Pulmonary artery endothelial cell (primary cell): ENCODE results near the gene GLRX. TPM values are rescaled to one million over a fixed set of nuclear protein-coding genes. Genes with fewer than 3 reads are reported as not detected.
A peak's percentile ranks its signal among the peaks of the same experiment; 100 is the strongest.
"Not testable (repeated sequence)": the region's sequence is repeated elsewhere in the genome, so short reads cannot be mapped to it uniquely, and the experiment has no call there.

Source experiments
- DNase-seq: peaks from one replicate; pipeline ENCODE4 v3.0.0-alpha.2; 2011; ENCODE audit warnings: low read depth, low spot score
- total RNA-seq: library from RNA; depleted of rRNA; stranded (reverse); fragments of >200 nt; gene quantifications from 2 replicates; pipeline ENCODE4 v1.2.3, GENCODE V29; 2014

The GLRX gene
- total RNA-seq, 1 donor from 2014 or later = 18.9 TPM

DNA sequence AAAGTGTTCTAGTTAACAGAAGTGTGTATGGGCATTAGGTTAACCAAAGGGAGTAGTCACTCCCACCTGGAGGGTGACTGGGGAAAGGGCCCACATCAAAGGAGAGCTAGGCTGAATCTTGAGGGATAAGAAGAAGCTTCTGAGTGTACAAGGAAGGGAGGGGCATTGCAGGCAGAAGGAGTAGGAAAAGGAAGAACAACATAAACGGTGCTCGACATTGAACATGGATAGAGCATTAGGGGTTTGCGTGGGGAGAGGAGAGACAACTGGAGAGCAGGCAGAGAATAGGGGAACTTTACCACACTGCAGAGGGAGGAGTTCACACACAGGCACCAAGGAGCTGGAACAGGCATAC, 5.3 kb upstream of the GLRX start:
- DNase-seq = no peak

DNA sequence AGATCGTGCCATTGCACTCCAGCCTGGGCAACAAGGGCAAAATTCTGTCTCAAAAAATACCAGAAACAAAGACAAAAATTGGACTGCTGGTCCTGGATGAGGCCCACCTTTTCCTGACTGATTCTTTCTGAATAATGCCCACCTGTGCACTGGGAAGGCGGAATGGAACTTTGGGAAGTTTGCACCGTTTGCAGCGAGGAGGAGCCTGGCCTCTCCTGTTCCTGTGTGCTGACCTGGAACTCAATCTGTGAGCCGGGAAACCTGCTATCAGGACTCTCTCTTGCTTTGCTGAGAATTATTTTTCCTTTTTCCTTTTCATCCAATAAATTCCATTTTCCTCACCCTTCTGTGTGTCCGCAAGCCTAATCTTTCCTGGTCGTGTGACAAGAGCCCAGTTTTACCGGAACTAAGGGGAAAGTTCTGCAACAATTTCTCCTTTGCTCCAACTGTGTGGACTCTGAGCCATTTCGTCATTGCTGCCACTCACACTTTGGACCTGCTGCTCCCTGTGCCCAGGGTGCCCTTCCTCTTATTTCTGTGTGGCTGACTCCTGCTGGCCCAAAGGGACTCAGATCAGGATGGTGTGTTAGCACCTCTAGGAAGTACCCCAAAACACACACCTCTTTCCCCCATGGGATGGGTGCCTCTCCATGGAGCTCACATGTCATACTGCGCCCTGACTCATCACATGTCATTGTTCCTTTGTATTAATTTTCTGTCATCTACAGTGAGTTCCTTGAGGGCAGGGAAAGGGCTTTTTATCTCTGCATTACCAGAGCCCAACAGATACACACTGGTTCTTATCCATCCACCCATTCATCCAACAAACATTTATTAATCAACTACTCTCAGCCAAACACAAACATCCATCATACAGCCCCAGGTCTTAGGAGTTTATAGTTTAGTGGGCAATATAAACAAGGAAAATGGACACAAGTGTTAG, 4.7 kb upstream of the GLRX start:
- no peak for DNase-seq

- DNase-seq = no peak
Observed at GRCh38 chr5:95825495-95825894, 3.0 kb upstream of the GLRX start.

DNA sequence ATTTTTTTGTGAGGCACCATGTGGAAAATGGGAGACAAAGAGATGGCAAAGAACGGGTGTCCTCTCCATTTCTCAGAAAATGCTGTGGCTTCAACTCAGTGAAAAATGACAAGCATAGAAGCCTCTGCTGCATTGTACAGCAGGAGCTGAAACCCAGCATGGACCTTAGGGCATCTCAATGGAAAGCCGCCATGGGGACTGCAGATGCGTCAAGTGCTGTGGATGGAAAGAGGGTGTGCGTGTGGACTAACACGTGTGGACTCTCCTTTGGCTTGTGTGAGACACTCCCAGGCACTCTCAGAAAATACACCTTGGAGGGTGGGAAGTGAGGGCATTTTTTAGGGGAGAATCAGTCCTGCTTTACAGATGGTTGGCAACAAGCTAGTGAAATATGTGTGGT, 2.2 kb upstream of the GLRX start:
- DNase-seq = no peak

GRCh38 chr5:95823738-95824609, 1.4 kb upstream of the GLRX start:
- DNase-seq = peak; percentile 32

DNA sequence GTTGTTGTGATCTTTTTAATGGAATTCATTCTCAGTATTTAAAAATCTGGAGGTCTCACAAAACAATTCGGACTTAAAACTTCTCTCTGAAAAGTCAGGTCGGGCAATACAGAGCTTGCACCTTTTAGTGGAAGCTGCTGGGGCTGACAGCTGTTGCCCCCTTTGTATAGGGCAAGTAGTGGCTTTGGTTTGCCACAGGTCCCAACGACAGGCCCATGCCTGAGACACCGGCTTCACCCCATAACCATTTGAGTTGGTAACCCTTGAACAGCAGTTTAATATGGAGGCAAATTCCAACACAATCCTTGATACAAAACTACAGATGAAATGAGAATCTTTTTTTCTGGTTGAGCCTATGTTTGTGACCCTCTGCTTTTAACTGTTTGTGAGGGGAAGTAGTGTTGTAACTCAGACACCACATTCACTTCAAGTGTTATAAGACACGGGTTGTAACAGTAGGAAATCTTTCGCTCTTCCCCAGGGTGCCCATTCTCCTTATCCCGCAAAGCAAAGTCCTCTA, 752 bp upstream of the GLRX start:
- DNase-seq = no peak

- peak; percentile 32 for DNase-seq
Observed at GRCh38 chr5:95822043-95822541, 434 bp downstream of the GLRX start.

DNA sequence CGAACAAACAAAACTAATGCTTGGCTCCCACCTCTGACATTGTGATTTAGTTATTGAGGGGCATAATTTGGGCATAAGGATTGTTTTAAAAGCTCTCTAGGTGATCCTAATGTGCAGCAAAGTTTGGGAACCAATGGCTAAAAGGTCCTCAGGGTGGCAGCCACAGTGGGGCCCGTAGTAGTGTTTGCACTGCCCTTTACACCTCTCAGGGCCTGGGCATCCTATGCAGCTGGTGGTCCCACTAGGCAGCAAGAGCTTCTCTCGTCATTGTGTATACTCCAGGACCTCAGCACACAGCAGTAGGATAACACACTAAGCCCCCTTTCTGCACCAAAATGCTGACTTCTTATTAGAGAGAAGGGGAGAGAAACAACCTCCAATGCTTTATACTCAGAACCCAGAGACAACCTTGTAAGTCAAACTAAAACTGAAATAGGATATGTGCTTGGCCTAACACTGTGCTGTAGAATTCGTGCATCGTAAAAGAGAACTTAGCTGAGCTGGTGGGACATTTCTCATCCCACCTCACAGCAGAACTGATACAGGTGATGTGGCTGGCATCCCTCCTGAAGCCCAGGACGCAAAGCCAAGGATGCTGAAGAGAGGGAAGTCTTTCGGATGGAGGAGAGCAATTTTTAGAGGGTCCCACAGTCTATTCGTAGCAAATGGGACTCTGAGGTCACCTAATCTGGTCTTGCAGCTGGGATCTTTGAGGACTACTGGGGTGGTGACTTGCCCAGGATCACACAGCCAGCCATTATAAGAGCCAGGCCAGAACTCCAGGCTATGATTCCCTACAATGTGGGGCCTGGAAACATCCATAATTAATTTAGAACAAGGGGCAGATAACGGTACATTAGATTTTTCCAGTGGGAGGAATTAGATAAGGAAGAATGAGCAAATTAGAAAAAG, 1.2 kb downstream of the GLRX start:
- DNase-seq = no peak

GRCh38 chr5:95818181-95819147, 4.1 kb downstream of the GLRX start:
- no peak for DNase-seq

DNA sequence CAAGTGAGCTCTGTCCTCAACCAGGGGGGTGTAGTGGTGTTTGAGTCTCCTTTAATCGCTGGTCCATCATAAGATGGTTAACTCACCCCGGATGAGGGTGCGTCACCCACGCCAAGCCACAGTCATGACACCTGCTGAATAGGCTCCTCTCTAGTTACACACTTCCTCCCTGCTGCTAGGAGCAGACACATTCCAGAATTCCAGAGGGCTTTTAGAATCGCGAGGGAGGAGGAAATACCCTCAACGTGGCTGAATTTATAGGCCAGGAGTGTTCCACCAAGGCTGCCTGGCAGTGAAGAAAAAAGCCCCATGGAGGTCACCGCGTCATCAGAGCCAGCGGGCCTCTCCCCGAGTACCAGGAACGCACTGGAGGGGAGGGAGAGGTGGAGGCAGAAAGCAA, 5.1 kb downstream of the GLRX start:
- no peak for DNase-seq

- DNase-seq = no peak
Observed at GRCh38 chr5:95816776-95817175, 5.8 kb downstream of the GLRX start.

GRCh38 chr5:95816341-95816740, 6.2 kb downstream of the GLRX start:
- DNase-seq = no peak

GRCh38 chr5:95815155-95815729, 7.3 kb downstream of the GLRX start:
- DNase-seq = no peak

DNA sequence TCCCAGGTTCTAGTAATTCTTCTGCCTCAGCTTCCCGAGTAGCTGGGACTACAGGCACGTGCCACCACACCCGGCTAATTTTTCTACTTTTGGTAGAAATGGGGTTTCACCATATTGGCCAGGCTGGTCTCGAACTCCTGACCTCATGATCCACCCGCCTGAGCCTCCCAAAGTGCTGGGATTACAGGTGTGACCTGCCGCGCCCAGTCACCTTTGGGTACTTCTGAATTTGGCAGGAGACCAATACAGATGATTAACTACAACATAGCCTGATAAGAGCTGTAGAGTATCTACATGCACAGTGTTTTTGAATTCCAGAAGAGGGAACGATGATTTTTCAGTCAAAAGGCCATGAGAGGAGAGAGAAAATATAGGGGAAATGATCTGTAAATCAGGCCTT, 9.5 kb downstream of the GLRX start:
- DNase-seq = not testable (repeated sequence)

DNA sequence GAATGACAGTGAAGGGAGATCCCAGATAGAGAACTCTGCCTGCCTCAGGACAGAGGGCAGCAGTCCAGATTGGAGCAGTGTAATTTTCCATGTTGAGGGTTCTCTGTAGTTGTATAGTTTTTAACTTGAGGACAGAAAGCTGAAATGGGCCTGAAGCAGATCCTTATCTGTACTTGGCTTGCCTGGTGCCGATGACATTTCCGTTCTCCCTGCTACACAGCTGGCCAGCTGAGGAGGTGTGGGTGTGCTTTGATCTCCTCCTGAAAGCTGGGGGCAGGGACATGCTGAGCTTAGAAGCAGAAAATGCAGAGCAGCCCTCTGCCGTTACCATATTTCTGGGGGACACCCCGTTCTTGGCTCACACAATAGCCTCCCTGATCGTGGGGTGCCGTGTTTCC, 10.5 kb downstream of the GLRX start:
- DNase-seq = no peak

DNA sequence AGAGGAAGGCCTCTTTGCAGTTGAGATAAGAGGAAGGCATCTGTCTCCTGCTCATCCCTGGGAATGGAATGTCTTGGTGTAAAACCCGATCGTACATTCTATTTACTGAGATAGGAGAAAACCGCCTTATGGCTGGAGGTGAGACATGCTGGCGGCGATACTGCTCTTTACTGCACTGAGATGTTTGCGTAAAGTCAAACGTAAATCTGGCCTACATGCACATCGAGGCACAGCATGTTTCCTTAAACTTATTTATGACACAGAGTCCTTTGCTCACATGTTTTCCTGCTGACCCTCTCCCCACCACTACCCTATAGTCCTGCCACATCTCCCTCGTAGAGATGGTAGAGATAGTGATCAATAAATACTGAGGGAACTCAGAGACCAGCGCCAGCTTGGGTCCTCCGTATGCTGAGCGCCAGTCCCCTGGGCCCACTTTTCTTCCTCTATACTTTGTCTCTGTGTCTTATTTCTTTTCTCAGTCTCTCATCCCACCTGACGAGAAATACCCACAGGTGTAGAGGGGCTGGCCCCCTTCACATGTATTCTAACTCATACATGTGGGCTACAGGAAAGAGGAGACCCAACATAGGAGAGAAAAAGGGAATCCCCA, 11.0 kb downstream of the GLRX start:
- not testable (repeated sequence) for DNase-seq

DNA sequence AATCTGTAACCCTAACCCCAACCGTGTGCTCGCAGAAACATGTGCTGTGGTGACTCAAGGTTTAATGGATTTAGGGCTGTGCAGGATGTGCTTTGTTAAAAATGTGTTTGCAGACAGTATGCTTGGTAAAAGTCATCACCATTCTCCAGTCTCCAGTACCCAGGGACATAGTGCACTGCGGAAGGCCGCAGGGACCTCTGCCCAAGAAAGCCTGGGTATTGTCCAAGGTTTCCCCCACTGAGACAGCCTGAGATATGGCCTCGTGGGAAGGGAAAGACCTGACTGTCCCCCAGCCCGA, 11.5 kb downstream of the GLRX start:
- not testable (repeated sequence) for DNase-seq

DNA sequence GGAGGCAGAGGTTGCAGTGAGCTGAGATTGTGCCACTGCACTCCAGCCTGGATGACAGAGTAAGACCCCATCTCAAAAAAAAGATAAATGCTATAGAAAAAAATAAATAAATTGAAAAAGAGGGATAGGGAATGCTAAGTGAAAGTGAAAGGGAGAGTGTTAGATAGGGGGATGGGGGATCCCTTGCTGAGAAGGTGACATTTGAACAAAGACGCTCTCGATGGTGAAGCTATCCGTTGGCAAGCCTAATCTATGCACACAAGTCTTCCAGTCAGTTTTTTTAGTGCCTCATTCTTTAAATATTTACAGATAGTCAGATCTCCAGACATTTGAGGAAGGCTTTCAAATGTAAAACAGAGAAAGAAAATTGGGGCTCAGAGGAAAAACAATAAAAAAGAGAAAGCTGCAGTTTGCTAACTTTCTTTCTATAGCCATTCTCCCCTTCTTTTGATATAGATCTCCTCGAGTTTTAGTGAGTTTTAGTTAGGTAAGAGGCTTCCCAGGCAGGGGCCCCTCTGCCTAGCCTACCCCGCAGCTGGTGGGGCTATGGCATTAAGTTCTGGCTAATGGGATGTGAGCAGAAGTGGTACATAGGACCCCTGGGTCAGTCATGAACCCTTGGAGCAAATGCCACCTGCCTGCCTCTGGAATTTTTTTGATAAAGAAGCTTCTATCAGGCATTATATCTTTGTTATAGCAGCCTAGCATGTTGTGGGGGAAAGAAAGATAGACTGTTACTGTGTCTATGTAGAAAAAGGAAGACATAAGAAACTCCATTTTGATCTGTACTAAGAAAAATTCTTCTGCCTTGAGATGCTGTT, 12.0 kb downstream of the GLRX start:
- DNase-seq = no peak
